Measurements from ENCODE around the gene GAB3. TPM values are rescaled to one million over a fixed set of nuclear protein-coding genes. Genes with fewer than 3 reads are reported as not detected.
A peak's percentile ranks its signal among the peaks of the same experiment; 100 is the strongest.

GAB3 gene
- total and polyA plus RNA-seq, 2 of the 4 experiments (the other 2 are of a cell fraction) = 2.2 to 3.7 TPM

DNA sequence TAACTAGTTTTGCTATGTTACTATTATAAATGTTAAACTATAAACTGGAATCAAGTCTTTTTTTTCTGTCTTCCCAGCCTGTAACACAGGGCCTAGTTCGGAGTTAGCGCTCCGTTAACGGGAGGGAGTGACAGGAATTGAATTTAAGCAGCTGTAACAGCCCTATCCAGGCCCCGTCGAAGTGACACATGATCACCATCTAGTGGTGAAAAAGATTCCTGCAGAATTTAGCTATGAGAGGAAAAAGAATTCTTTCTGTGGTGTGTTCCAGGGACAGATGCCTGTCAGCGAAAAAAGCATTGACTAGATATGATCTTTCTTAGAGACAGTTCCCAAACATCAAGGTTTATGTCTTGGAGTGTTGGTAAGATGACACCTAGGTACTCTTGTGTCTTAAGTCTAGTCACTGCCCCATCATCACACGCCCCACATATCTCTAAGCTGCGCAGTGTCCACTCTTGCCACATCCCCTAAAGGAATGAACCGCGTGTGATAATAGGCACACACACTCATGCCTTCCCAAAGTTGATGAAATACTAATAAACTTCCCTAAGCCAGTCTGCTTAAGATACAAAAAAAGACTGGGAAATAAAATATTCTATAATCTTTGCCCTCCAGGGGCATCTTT lies 2.1 kb downstream of the GAB3 start:
- Histone ChIP-seq H2AK9ac (replicated peaks; ENCODE audit: low read depth, low read length, poor library complexity) (no peak overlapping the region), H4K20me1 (ENCODE audit: insufficient read depth, low read length) (no peaks in the 10 kb centered on the region), H2AFZ (replicated peaks; ENCODE audit: low read length, poor library complexity) (no peak overlapping the region), H3K4me2 (ENCODE audit: low read depth, low read length) (peak overlapping the region; percentile 39; the same call in 1 of the 2 replicates), H3K27ac (ENCODE audit: insufficient read depth, low read length) (no peak overlapping the region), H3K18ac (ENCODE audit: low read depth, low read length) (no peak overlapping the region), H3K23ac (ENCODE audit: low read depth, low read length) (no peak overlapping the region), H2BK120ac (ENCODE audit: low read depth, low read length) (no peak overlapping the region), H3K9me1 (ENCODE audit: insufficient read depth, low read length) (no peaks in the 10 kb centered on the region), H2BK5ac (ENCODE audit: low read depth, low read length, poor library complexity, severe bottlenecking) (no peak overlapping the region), H3K4me3 (ENCODE audit: insufficient read depth, low read depth, low read length) (no peak overlapping the region), H3K27me3 (ENCODE audit: control insufficient read depth, insufficient read depth, low read length) (peaks cover 2% of the 10 kb centered on the region), H4K5ac (ENCODE audit: low read depth, low read length) (no peak overlapping the region), H3K9me3 (ENCODE audit: control insufficient read depth, insufficient read depth, low read length) (no peaks in the 10 kb centered on the region), H3K36me3 (ENCODE audit: control insufficient read depth, insufficient read depth, low read length) (no peaks in the 10 kb centered on the region), H4K8ac (ENCODE audit: low read depth in 2 of 2, low read length in 2 of 2) (no peak overlapping the region), H2AK5ac (ENCODE audit: low read depth, low read length) (no peak overlapping the region), H3K9ac (ENCODE audit: low read depth, low read length) (peak overlapping the region; percentile 46; the same call in 1 of the 2 replicates), H3K79me1 (ENCODE audit: low read depth in 1 of 2, low read length in 2 of 2) (no peaks in the 10 kb centered on the region; a peak in 1 of 4 replicates), H3K56ac (ENCODE audit: extremely low read depth, insufficient read depth, low read length) (peak overlapping the region; percentile 17; the same call in 1 of the 2 replicates), H4K91ac (ENCODE audit: insufficient read depth, low read depth, low read length) (no peak overlapping the region; the same call in 1 of the 2 replicates), H3K4me1 (ENCODE audit: control insufficient read depth, insufficient read depth, low read length) (no peaks in the 10 kb centered on the region), H2BK20ac (ENCODE audit: low read depth, low read length) (no peak overlapping the region), H3K4ac (ENCODE audit: low read depth, low read length) (no peak overlapping the region), H3K14ac (replicated peaks; ENCODE audit: low read depth, low read length) (no peak overlapping the region), H2BK15ac (ENCODE audit: low read depth, low read length) (no peak overlapping the region)
- BruUV-seq (replicated peaks) = no TSS peak
- no peak for TF ChIP-seq RFX5 (IDR thresholded peaks at IDR 0.05; ENCODE audit: low read depth, low read length)
- TF ChIP-seq NFE2L2 (IDR thresholded peaks at IDR 0.05; ENCODE audit: low read depth, low read length) = no peak
- TF ChIP-seq, protein P1, sequence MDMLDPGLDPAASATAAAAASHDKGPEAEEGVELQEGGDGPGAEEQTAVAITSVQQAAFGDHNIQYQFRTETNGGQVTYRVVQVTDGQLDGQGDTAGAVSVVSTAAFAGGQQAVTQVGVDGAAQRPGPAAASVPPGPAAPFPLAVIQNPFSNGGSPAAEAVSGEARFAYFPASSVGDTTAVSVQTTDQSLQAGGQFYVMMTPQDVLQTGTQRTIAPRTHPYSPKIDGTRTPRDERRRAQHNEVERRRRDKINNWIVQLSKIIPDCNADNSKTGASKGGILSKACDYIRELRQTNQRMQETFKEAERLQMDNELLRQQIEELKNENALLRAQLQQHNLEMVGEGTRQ (IDR thresholded peaks at IDR 0.05; ENCODE audit: low read depth, low read length) = no peak
- TF ChIP-seq, protein P2, sequence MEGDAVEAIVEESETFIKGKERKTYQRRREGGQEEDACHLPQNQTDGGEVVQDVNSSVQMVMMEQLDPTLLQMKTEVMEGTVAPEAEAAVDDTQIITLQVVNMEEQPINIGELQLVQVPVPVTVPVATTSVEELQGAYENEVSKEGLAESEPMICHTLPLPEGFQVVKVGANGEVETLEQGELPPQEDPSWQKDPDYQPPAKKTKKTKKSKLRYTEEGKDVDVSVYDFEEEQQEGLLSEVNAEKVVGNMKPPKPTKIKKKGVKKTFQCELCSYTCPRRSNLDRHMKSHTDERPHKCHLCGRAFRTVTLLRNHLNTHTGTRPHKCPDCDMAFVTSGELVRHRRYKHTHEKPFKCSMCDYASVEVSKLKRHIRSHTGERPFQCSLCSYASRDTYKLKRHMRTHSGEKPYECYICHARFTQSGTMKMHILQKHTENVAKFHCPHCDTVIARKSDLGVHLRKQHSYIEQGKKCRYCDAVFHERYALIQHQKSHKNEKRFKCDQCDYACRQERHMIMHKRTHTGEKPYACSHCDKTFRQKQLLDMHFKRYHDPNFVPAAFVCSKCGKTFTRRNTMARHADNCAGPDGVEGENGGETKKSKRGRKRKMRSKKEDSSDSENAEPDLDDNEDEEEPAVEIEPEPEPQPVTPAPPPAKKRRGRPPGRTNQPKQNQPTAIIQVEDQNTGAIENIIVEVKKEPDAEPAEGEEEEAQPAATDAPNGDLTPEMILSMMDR (conservative IDR thresholded peaks at IDR 0.05; ENCODE audit: low read depth, low read length) = peak; percentile 83
- no peak for TF ChIP-seq POLR2A (IDR thresholded peaks at IDR 0.05; ENCODE audit: low read depth, low read length)
- TF ChIP-seq SMC3 (IDR thresholded peaks at IDR 0.05; ENCODE audit: low read depth, low read length) = peak; percentile 88
- no peak for TF ChIP-seq MAZ (IDR thresholded peaks at IDR 0.05; ENCODE audit: borderline replicate concordance, low read depth, low read length)
- peak; percentile 86 for TF ChIP-seq RAD21 (IDR thresholded peaks at IDR 0.05; ENCODE audit: low read length)
- no peak for TF ChIP-seq CEBPB (IDR thresholded peaks at IDR 0.05; ENCODE audit: low read depth, low read length)
- TF ChIP-seq MXI1 (IDR thresholded peaks at IDR 0.05; ENCODE audit: borderline replicate concordance, low read depth, low read length) = no peak
- TF ChIP-seq, protein P3, sequence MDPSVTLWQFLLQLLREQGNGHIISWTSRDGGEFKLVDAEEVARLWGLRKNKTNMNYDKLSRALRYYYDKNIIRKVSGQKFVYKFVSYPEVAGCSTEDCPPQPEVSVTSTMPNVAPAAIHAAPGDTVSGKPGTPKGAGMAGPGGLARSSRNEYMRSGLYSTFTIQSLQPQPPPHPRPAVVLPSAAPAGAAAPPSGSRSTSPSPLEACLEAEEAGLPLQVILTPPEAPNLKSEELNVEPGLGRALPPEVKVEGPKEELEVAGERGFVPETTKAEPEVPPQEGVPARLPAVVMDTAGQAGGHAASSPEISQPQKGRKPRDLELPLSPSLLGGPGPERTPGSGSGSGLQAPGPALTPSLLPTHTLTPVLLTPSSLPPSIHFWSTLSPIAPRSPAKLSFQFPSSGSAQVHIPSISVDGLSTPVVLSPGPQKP (IDR thresholded peaks at IDR 0.05; ENCODE audit: borderline replicate concordance, low read depth, low read length) = no peak
- CTCF ChIA-PET = interaction anchor here (0.8 to 1.8 kb wide), 13 partner anchors 11 to 103 kb away, joined by 3 to 8 read pairs (median 3); partner anchors contain the start of gene DKC1
- dilution Hi-C loops (cut with HindIII; ENCODE audit: low sequenced_read_pairs, unreplicated experiment) (no loop called here), intact Hi-C loops (cut with micrococcal nuclease) (loop anchor here (1.0 kb wide), 1 partner anchor 92 kb away; no protein-coding TSS in a partner anchor), in situ Hi-C loops (cut with MboI; ENCODE audit: low sequenced_read_pairs) (loop anchor here (25.0 kb wide), 1 partner anchor 162 kb away; the partner anchor contains the start of gene CTAG1A)
- DNase-seq (peak; percentile 50), ATAC-seq (ENCODE audit: low read depth) (peak; percentile 71)
- WGBS, 2 experiments (ENCODE audit: extremely low coverage in 2 of 2, insufficient read length in 1 of 2) = no CpG with 5 or more reads among the region's 11 CpGs
- POLR2A ChIA-PET (ENCODE audit: unreplicated experiment) = no interaction called here
